Measurements from ENCODE around the gene USP10.

DNA sequence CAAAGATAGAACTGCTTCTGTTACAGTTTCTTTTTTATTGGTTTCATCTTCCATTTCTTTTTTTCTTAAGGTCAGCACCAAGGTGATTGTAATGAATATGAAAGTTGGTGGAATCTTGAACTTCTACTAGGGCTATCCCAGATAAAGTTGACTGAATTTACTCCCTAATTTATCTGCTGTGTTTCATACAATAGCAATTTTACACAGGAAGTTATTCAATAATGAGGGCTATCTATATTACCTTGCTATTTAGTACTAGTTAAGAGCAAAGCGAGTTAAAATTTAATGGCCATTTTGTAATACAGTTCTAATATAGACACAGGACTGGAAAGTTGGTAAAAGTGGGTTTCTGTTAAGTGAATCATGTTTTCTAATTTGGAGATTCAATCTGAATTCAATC is 24.1 kb downstream of the USP10 start:
- TF ChIP-seq, protein P1, sequence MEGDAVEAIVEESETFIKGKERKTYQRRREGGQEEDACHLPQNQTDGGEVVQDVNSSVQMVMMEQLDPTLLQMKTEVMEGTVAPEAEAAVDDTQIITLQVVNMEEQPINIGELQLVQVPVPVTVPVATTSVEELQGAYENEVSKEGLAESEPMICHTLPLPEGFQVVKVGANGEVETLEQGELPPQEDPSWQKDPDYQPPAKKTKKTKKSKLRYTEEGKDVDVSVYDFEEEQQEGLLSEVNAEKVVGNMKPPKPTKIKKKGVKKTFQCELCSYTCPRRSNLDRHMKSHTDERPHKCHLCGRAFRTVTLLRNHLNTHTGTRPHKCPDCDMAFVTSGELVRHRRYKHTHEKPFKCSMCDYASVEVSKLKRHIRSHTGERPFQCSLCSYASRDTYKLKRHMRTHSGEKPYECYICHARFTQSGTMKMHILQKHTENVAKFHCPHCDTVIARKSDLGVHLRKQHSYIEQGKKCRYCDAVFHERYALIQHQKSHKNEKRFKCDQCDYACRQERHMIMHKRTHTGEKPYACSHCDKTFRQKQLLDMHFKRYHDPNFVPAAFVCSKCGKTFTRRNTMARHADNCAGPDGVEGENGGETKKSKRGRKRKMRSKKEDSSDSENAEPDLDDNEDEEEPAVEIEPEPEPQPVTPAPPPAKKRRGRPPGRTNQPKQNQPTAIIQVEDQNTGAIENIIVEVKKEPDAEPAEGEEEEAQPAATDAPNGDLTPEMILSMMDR (IDR thresholded peaks at IDR 0.05): no peak
- no peak for TF ChIP-seq EZH2 (IDR thresholded peaks at IDR 0.05; ENCODE audit: borderline replicate concordance, insufficient read depth, low read depth, low read length, poor library complexity, severe bottlenecking)

Measured in B cell (primary cell).